KBM-7 (cell line): ENCODE results near the gene GPR18.
"Not testable (repeated sequence)": the region's sequence is repeated elsewhere in the genome, so short reads cannot be mapped to it uniquely, and the experiment has no call there.

Experiments used
- DNase-seq: peaks from one replicate; pipeline ENCODE4 v3.0.0-alpha.2; 2015
- in situ Hi-C: fragments of 300-500 bp; cut with MboI; formaldehyde crosslinking; loops from 2 replicates; pipeline ENCODE4 v1.14.3; 2020; ENCODE audit warnings: low sequenced_read_pairs, low pct_unique_long_range_greater_than_20kb, mixed read lengths

GPR18 gene

DNA sequence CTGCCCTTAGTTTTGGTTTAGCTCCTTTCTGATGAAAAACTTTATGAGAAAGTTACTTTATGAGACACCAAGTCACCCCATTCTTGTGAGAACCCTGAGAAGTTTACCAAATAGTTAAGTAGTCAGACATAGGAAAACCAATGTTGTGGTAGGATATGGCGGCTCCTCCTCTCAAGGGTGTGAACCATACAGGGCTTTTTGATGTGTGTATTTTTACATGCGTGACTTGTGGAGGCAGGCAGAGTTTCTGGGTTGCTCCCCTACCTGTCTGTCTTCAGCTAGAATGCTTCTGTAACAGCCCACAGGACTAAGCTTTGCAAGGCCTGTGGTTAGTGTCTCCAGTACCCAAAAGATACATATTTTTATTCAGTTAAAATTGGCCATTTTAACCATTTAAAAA lies 39.2 kb downstream of the GPR18 start:
- no peak for DNase-seq
- in situ Hi-C loops: no loop called here

DNA sequence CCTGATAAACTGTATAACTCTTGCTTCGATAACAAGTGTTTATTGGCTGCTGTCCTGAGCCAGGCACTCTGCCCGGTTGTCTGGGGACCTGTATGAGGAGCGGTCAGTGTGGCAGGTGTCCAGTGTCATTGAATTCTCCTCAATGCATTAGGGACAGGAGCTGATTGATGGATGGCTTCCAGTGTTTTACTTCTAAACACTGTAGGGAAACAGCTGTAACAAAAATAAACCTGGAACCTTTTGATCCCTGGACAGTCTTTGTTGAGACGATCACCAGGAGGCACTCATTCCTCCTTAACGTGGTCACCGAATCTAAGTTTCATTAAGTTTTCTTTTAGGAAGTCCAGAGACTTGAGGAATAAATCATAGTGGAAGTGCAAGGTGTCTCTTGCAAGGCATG lies 39.6 kb downstream of the GPR18 start:
- DNase-seq: no peak
- in situ Hi-C loops: no loop called here

DNA sequence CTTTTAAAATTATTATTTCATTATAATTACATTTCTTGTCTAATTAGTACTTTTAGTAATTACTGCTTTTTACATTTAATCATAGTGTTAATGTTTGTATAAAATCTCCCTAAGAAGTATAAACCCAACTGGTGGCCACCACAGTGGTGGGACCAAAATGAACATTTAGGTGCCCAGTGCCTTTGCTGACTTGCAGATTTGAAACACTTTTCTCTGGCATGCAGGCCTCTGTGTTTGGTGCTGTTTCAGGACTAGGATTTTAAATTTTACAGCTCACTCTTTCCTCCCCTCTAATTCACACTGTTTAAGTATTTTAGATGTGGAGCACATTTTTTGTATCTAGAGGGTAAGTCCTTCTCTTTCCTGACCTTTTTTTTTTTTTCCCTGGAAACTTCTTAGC lies 40.1 kb downstream of the GPR18 start:
- no peak for DNase-seq
- in situ Hi-C loops: no loop called here

DNA sequence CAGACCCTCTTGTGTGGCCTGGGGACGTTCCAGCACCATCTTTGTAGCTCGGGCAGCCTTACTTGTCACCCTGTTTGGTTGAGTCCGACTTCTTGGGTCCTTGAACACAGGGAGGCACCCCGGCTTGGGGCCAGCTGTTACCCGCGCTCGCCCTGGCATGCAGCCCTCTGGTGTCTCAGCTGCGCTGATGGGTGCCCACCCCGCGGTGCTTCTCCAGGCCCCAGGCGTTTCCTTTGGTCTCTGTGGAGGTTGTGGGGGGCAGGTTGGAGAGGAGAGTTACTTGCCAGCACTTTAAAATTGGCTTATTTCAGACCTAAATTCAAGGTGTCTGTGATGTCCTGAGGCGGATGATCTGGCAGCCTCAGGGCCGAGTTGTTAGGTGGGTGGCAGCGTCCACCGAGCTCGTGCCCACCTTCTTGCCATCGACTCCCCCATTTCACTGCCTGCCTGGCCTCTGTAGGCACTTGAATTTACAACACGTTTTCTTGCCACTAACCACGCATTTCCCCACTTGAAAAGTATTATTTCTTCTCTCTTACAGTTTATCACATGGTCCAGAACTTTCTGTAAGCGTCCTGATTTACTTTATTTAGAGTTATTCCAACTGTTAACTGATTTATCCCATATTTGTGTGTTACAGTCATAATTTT lies 40.6 kb downstream of the GPR18 start:
- DNase-seq: no peak
- in situ Hi-C loops: no loop called here

DNA sequence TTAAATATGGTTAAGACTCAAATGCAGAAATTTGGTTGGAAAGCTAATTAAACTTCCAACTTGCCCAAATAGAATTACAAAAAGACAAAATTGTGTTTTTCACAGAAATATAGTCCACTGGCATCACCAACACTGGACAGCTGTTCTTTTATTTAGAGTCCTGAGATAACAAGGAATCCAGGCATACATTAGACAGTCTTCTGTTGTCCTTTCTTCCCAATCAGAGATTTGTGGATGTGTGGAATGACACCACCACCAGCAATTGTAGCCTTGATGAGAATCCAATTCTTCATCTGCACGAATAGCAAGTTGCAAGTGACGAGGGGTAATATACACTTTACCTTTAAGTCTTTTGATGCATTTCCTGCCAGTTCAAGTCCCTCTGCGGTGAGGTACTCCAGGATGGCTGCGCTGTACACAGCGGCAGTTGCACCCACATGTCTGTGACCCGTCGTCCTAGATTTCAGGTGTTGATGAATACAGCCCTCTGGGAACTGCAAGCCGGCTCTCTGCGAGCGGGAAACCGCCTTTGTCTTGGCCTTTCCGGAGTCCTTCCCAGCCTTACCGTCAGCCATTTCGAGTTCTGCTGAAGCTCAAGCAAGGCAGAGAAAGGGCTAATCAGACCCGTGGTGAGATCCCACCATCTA lies 42.9 kb downstream of the GPR18 start:
- in situ Hi-C loops: no loop called here
- DNase-seq: no peak

DNA sequence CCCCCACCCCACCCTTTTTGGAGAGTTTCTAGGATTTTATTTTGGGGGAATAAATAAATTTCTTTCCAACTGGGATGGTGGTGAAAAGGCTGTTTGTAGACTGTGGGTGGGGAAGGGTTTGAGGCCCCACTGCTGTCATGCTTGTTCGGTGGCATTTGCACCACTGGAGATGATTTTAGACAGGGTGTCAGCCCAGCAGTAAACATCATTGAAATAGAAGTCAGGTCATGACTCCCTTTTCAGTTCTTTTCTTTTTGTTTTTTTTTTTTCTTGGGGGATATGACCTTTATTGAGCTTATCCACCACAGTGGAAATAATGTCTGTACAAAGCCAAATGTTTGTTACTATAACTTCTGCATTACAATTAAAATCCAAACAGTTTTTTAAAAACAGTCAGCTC lies 43.4 kb downstream of the GPR18 start:
- DNase-seq: no peak
- in situ Hi-C loops: no loop called here

DNA sequence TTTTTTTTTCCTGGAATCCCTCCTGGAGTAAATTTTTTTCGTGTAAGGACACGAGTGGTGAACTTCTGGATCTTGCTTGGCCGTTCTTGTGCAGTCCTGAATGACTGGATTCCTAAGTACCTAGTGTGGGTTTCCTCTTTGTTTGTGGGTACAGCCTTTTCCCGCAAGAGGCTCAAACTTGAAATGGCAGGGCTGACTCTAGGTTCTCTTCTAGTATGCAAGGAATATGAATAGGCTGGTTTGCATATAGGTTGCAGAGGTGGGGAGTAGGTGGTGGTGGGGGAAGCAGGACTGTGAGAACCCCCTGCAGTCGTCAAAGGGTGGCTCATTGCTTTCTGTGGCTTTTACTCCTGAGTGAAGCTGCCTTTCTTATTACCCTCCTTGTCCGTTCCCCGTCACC lies 43.9 kb downstream of the GPR18 start:
- no peak for DNase-seq
- in situ Hi-C loops: no loop called here

DNA sequence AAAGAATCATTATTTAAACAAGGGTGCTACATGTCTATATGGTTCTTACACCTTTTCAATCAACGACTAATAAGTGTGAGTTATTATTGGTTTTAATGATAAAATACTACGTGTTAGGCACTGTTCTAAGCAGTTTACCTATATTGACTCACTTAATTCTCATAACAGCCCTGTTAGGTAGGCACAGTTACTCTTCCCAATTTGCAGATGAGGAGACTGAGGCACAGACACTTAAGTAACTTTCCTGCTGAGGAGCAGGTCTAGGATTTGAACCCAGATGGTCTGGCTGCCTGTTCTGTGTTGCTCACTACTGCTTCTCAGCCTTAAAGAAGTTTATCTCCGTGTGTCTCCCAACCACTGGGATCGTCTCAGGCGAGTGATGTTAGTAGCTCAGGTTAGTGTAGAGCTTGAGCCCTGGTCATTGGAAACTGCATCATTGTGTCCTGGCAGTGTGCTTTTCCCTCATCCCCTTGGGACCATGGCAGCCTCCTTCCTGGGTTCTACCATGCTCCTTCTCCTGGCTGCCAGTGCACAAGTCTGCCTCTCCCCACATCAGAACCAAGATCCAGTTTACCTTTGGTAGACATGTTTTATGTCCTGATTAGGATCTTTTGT lies 46.7 kb downstream of the GPR18 start:
- in situ Hi-C loops: no loop called here
- DNase-seq: no peak

DNA sequence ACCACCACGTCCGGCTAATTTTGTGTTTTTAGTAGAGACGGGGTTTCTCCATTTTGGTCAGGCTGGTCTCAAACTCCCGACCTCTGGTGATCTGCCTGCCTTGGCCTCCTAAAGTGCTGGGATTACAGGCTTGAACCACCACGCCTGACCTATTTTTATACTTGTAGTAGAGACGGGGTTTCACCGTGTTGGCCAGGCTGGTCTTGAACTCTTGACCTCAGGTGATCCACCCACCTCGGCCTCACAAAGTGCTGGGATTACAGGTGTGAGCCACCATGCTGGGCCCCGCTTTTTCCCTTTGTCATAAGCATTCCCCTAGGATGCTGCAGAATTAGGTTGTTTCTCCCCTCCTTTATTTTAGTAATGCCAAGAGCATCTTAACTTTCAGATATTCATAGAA lies 47.6 kb downstream of the GPR18 start:
- in situ Hi-C loops, DNase-seq: not testable (repeated sequence)

DNA sequence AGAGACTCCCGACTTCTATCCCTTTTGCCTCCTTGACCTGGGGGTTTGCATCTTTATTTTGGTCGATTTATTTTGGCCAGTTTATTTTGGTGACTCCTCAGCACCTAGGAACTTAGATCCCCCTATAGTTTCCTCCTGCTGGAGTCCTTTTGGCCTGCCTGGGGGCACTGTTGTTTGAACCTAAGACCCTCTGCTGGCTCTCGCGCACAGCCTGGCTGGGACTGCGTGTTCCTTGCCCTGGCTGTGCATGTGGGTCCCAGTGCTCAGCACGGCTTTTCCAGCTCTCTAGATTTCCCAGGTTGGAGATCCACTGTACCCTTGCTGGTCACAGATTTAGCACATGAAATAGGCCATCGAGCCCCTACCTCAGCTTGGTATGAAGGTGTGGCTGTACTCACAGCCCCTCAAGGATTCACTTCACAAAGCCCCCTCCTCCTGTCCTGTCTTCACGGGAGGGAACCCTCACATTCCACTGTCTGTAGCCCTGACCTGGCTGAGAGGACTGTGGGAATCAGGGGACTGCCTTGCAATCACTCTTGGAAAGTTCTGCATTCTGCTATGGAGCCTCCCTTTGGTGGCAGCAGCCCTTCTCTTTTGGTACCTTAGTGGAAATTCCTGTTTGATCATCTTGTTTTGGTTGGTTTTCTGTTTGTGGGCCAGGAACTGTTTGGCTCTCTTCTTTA lies 49.2 kb downstream of the GPR18 start:
- DNase-seq: no peak
- in situ Hi-C loops: no loop called here

DNA sequence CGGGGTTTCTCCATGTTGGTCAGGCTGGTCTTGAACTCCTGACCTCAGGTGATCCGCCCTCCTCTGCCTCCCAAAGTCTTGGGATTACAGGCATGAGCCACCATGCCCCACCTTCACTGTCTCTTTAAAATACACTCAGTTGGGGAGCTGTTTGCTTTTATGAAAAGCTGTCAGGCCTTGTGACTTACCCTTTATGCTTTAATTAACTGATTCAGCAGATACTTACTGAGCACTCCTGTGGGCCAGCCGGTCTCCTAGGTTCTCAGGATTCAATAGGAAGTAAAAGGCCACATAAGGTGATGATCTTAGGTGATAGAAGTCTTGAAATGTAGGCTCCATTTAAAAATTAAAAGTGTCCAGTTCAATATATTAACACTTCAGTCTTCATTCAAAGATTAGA lies 50.0 kb downstream of the GPR18 start:
- in situ Hi-C loops: no loop called here
- DNase-seq: no peak

DNA sequence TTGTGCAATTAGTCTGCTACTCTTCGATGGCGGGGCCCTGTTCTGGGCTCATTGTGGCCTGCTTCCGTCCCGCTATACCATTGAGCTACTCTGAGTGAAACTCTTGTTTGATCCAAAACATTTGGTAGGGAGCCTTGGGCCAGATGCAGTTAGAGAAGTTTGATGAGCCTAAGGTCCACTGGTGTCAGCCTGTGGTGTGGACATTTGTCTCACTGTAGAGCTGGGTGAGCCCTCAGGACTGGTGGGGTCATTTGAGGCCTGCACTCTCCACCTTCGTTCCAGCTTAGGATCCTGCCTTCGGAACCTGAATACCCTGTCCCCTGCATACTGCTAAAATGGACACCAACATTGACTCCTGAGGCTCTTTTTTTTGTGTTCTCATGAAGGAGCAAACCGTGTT lies 50.7 kb downstream of the GPR18 start:
- in situ Hi-C loops: no loop called here

DNA sequence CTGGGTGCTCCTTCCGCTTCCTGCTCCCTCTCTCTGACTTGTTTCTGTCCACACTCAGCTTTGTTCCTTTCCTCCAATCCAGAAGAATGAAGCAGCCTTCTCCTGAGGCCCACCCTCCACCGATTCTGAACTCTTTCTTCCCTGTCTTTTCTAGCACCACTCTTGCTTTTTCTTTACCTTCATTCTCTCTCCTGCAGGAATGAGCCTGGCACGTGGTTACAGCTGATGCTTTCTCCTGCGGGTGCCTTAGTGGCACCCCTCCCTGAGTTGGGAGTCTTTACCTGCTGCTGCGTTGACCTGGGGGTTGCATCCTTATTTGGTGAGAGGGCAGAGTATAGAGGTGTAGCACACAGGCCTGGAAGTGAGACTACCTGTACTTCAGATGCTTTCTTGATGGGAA lies 51.3 kb downstream of the GPR18 start:
- DNase-seq: no peak
- in situ Hi-C loops: no loop called here

More for the DNA sequence above, 50.7 kb downstream of the GPR18 start:
- no peak for DNase-seq

DNA sequence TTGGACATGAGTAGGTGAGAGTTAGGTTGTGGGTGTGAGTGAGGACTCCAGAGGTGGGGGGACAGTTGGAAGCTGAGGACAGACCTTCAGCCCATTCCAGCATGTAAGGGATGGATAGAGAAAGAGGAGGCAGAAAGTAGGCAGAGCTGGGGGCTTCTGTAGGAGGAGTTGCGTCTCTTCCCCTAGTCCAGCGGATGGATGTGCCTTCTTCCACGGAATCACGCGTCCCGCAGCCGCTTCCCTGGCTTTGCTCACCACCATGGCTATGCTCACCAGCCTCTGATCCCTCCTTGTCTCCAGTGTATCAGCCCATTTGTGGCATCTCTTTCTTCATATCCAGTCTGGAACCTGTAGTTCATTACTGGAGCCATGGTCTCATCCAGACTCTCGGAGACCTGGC lies 52.0 kb downstream of the GPR18 start:
- in situ Hi-C loops: no loop called here
- DNase-seq: no peak

DNA sequence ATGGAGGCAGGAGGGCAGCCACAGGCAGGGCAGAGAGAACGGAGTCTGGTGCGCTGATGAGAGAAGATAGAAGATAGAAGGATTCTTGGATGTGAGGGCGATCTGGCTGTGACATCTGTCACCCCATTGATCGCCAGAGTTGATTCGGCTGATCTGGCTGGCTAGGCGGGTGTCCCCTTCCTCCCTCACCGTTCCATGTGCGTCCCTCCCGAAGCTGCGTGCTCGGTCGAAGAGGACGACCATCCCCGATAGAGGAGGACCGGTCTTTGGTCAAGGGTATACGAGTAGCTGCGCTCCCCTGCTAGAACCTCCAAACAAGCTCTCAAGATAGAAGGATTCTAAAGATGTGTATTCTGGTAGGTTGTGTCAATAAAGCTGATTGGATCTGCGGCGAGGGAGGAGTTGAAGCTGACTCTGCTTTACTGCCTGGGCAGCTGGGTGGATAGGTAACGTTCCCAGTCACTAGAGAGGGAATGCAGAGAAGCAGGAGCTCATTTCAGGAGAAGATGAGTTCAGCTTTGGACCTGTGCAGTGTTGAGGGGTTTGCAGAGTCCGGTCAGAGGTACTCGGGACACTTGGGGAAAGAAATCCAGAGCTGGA lies 52.5 kb downstream of the GPR18 start:
- in situ Hi-C loops: no loop called here
- DNase-seq: no peak
